Suppressor macrophage (primary cell): ENCODE results near the gene SEMA4C.

Experiments
- DNase-seq, 4 experiments: peaks; one replicate each; pipeline ENCODE4 v3.0.0-alpha.2; 2020 to 2022

SEMA4C gene

DNA sequence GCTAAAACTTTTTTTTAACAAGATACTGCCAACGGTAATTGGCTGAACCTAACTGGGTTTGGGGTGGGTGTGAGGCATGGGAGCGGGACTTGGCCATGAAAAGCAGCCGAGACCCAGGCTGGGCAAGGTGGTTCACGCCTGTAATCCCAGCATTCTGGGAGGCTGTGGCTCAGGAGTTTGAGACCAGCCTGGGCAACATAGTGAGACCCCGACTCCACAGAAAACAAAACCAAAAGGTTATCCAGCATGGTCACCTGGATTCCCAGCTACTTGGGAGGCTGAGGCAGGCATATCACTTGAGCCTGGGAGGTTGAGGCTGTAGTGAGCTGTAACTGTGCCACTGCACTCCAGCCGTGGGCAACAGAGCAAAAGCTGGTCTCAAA is 11.0 kb upstream of the SEMA4C start:
- no peak for DNase-seq

DNA sequence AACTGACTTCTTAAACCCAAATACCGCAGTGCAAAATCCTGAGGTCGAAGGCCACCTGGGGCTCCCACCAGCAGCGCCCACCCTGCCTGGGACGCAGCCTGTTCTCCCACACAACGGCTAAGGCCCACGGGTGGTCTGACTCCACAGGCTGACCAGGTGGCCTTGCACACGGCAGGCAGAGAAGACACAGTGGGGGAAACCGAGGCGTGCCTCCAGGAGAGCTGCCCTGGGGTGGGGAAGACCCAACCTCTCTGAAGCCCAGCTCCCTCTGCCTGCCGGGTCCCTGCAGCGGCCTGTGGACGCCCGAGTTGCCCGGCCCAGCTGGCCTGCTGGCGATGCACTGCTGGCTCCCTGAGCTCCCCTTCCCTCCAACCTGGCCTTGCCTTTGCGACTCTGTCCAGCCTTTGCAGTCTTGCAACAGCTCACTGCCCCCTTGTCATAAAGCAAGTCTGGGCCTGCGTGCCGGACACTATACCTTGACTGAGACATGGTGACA is 9.7 kb upstream of the SEMA4C start:
- no peak for DNase-seq

DNA sequence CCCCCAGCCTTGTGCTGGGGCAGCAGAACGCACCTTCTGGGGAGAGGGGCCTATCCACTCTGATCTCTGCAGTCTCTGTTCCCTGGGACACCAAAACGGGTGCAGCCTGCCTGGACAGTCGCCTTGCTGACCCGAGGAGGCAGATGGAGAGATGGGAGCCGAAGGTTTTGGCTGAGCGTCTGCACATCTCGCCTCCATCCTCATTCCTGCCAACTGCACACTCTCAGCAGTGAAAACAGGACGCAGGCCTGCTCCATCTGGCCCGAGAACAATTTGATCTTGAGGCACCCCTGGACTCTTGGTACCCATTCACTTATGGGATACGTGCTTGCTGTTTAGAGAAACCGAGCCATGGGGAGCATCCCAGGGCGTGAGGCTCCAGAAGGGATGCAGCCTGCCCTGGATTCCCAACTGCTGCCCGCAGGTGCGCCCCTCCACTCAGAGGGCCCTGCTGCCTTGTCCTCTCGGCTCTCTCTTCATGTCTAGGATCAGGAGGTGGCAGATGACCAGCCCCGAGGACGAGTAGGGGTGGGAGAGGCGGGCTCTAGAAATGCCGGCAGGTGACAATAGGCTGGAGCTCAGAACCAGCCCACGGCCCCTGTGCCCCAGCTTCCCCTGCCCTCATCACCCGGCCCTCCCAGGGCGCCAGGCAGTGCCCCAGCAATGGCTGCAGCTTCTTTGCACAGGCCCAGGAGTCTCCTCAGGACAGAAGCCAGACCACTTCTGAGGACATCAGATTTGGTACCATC is 9.1 kb upstream of the SEMA4C start:
- no peak for DNase-seq

DNA sequence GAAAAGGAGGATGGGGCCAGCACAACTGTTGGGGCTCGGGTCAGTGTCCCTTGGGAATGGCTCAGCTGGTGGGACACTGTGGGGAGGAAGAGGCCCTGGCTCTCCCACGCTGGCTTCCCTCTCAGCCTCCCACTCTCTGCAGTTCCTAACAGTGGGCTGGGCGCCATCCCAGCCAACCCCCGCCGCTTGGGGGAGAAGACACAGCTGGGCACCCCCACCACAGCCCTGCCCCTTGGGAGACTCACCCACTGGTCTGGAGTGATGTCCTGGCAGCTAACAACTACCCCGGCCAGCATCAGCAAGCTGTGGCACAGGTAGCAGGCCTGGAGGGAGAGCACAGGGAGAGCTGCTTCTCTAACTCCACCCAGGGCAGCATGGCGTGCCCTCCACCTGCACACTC is 8.3 kb upstream of the SEMA4C start:
- DNase-seq: no peak

DNA sequence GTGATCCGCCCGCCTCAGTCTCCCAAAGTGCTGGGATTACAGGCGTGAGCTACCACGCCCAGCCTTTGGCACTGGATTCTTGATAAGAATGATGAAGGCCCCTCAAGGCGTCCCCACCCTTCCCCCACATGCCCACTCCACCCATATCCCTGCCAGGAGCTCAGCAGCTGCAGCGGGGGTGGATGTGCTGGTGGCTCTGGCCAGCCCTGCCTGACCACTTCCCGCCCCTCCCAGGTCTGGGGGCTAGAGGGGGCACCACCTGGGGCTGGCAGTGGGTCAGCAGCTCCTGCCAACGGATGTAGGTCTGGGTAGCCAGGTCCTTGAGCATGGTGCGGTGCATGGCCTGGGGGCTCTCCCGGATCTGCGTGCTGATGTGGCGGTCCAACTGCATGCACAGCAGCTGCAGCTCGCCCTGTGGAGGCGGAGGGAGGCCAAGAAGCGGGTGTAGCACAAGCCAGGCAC is 7.8 kb upstream of the SEMA4C start:
- DNase-seq: no peak

DNA sequence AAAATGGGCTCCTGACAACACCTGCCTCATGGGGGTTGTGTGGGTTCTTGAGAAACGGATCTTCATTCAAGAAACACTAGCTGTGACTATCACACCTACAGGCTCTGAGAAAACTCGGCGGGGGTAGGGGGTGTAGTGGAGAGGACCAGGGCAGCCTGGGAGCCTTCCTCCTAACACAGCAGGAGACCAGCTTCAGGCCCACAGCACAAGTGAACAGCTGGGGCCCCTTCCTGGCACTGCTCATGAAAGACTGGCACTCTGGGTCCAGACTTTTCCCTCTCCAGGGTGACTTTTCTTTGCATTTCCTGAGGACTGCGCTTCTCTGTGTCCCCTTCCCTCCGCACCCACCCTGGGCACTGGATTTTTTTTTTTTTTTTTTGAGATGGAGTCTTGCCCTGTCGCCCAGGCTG is 7.2 kb upstream of the SEMA4C start:
- no peak for DNase-seq

DNA sequence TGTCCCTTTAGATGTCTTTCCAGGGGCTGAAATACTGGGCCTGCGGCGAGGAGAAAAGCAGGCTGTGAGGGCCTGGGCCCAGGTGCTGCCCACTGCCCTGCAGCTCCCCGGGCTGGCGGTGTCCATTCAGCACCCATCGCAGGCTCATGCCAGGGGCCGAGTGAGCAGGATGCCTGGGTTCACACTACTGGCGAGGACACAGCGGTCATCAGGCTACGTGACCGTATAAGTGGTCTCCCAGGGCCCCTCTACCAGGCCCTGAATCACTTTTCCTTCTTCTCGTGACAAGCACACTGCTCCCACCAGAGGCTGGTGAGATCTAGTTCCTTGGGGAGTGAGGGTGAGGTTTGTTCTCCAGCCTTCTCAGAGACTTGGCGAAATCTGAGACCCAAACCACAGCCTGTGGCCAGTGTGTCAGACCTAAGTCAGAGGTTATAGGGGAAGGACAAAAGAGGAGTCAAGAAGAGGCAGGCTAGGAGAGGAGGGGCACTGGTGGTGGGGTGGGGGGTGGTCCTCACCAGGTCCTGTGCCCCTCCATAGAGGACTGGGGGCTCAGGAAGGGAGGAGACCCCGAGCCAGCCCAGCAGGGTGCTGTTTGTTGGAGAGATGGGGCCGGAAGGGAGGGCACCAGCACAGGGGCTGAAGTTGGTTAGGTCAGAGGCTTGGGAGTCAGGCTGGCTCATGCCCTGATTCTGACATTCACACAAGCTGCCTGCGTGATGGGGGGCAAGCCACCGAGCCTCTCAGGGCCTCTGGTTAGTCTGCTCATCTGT is 6.6 kb upstream of the SEMA4C start:
- DNase-seq: peak in 1 of 4 experiments; percentile 33

DNA sequence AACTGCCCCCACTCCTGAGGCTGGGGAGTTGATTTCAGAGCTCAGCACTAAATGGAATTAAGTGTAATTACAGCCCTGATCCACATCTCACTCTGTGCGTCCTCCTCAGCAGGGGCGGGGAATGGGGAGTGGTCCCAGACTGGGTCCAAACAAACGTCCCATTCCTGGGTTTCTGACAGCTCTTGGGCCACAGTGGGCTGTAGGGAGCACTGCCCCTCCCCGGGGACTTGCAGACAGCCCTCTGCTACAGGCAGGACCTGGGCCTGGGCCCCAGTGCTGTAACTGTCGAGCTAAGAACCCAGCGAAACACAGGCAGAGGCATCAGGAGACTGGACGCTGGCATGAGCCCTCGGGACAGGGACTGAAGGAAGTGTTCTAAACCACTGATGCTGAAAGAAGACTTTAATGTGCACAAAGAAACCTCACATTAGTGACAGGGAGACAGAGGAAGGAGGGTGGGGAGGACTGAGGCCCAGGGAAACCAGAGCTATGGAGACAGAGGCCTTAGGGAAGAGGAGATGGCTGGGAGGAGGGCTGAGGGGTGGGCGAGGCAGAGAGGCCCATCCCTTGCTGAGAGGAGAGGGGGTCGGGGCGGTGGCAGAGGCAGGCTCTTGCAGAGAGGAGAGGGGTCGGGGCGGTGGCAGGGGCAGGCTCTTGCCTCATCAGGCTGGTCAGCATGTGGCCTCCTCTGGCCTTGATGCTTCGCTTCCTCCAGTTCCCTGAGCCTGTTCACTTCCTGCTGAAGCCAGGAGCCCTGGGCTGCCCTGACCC is 5.8 kb upstream of the SEMA4C start:
- peak in 3 of 4 experiments; percentile 32 to 53 (median 51) for DNase-seq

DNA sequence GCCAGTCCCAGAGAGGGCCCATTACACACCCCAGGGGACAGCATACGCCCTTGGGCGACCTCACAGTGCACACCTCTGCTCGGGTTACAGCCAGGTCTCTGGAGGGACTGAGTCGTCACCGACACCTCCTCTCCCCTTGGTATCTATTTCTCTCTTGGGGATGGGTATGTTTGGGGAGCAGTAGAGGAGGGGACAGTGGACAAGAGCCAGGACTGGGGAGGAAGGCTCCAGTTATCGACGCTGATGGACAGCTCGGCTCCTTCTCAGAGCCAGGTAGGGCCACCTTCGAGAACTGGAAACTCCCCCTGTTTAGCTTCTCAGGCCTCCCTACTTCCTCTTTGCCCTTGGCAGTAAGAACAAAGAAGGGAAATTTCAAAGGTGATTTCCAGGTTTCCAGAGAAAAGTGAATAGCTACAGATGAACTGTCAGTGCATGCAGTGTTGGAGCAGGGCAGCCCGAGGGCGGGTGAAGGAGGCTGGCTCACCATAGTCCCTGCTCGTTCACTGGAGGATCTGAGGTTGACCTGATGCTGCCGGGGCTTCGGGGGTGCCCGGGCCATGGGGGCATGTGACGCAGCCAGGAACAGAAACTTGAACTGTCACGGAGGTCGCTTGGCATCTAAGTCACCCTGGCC is 4.4 kb upstream of the SEMA4C start:
- peak in 3 of 4 experiments; percentile 27 to 44 (median 28) for DNase-seq

DNA sequence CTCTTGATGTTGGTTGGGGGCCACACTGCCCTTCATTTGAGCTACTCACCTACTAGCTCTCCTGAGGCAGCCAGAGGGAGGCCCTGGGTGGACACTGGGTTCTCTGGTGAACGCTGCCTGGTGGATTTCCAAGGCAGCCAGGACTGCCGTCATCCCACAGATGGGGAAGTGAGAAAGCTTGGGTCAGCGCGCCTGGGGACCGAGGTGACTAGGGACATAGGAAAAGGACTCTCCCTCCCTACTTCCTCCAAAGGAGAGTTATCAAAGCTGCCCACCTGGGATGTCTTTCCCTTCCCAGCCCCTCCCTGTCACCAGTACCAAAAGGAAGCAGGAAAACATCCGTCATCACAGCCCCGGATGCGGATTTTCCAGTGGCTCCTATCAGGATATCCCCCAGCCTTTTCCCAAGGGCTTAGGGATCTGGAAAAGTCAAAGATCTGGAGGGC is 3.8 kb upstream of the SEMA4C start:
- DNase-seq: peak; percentile 83 to 89 (median 88)

DNA sequence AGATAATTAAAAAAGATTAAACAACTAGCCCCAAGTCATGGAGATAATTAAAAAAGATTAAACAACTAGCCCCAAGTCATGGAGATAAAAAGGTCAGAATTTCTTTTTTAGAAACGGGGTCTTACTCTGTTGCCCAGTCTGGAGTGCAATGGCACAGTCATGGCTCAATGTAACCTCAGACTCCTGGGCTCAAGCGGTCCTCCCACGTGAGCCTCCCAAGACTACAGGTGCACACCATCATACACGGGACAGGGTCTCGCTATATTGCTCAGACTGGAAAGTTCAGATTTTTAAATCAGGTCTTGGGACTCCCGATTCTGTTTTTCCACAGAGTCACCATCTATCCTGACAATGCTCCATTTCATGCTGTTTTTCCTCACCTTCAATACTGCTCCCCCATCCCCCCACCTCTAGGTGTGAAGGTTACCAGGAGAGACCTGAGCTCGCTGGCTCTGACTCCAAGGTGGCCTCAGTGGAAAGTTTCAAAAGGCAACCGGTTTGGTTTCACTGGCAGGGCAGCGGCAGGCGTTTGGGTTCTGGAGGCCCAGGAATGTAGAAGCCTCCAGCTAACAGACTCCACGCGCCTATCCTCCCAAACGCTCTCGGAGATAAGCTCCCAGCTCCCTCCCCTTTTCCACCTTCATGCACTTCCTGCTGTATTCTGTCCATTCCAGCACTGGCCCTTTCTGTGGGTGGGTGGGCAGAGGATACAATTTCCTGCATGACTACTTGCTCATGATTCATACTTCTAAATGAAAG is 2.9 kb upstream of the SEMA4C start:
- DNase-seq: no peak

DNA sequence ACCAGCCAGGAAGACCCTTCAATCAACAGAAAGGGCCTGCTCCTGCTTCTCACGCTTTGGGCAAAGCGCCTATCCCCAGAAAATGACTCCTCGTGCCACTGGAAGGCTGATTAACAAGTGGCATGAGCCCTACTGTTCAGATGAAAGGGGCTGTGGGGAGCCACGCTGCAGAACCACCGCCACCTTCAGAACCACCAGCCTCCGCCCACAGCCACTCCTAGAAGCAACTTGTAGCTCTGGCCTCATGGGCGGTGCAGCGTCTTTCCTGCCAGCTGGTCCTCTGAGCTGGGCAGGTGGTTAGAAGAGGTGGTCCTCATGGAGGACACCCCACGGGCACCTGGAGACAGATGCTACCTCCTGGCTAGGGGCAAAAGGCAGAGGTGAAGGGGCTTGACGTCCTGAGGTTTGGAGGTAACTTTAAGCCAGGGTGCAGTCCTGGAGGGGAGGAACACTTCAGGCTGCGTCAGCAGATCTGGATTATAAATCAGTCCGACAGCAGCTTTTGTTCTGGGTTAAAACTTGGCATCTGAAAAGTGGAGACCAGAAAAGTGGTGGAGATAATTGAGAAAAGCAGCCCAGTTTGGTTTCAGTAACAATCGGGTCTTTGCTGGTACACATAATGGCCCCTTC is 861 bp upstream of the SEMA4C start:
- DNase-seq: no peak

DNA sequence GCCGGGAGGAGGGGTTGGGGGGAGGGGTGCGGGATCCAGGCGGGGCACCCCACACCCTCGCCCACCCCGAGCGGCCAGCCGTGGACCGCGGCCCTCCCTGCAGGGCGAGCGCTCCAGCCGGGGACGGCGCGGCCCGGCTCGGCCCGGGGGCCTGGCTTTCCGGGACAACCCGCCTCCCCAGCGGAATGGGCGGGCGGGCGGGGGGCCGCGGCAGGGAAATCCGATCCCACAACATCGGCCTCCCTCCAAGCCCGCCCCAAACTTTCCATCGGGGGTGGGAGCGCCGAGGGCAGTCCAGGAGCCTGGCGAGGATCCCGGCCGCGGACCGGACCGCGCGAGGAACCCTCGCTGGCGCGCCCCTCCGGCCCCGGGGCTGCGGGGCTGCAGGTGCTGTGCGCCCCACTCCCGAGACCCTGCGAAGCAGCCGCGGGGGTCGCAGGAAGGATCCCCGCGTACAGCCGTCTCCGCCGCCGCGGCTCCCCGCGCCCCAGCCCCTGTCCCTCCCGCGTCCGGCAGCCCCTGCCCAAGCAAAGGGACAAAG is 529 bp downstream of the SEMA4C start:
- DNase-seq: no peak

DNA sequence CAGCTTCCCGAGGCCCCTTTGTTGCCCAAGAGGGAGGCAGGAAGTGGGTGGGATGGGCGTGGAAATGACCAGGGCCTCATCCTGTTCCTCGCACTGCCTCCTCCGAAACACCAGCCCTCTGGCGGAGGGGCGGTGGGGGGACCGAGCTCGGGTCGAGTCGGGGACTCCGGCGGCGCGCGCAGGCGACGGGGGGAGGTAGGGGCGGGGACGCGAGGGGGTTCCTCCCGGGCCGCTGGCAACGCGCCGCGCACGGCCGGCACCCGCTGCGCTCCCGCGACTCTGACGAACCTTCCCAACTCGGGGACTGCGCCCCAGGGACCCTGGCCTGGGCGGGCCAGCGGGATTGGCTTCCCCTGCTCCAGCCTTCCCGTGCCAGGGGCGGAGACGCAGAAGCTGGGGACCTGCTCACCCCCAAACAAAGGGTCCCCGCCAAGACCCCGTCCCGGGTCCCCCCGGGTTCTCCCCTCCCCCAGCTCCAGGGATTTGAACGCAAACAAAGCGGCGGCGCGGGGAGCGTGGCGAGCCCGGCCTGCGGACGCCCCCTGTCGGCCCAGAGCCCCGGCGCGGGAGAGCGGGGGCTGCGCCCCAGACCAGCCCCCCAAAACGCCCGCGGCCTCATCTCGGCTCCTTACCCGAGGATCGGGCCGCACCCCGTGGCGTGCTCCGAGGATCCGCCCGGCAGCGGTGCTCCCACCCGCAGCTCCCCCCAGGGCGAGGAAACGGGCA is 1.2 kb downstream of the SEMA4C start:
- DNase-seq: peak; percentile 59 to 79 (median 73)

DNA sequence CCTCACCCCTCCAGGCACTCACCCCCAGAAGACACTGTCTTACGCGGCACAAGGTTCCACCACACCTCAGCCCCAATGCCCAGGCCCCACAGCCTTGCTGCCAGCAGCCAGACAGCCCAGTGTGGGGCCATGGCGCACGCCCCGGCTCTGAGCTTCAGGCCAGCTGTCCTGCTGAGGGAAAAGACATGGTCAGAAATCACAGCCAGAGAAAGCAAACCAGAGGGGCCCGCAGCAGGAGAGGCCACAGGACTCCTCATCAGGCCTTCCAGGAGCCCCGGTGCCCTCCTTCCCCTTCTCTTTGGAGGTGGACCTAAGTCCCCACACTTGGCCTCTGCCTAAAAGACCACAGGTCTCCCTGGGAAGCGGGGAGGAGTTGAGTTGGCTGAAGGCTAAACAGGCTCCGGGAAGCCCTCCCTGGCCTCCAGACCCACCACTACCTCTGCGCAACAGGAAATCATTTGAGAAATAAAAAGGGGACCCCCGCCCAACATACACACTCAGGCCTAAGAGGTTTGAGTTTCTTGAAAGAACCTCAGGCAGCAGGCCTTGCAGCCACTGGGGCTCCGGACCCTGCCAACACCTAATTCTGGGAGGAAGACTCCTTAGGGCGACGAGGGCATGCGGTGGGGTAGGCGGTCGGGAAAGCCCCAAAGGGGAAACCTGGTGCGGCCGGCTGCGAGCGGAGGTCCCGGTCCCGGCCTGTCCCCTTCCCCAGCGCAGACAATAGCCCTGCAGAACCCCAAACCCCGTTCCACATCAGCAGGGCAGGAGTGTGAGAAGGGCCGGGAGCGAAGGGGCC is 1.9 kb downstream of the SEMA4C start:
- no peak for DNase-seq

DNA sequence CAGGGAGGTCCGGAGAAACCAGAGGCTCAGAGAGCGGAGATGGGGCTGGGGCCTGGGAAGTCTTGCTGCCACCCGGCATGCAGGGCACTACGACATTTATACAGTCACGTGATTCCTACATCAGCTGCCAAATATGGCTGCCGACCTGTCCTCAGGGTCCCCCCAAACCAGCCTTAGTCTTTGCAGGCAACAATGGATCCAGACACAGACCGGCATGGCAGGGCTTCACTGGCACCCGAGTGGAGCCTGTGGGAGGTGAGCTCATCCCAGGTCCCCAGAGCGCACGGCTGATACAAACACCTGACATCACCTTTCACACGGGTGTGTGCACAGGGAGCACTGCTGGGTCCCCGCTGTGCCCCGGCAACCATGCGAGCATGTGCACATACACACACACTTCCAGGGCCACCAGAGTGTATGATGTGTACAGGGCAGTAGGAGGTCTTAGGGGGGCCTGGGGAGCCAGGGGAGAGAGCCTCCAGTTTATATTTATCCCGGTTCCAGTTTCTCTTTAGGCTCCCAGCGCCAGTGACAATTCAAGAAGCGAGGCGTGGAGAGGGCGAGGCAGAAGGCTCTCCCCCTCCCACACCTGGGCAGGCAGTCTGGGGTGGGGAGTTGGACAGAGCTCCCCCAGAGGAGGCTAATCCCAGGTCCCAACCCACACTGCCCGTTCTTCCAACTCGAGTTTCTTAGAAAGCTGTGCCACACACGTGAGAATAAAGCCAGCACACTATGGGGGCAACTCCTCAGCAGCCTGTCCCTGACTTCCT is 2.7 kb downstream of the SEMA4C start:
- no peak for DNase-seq

DNA sequence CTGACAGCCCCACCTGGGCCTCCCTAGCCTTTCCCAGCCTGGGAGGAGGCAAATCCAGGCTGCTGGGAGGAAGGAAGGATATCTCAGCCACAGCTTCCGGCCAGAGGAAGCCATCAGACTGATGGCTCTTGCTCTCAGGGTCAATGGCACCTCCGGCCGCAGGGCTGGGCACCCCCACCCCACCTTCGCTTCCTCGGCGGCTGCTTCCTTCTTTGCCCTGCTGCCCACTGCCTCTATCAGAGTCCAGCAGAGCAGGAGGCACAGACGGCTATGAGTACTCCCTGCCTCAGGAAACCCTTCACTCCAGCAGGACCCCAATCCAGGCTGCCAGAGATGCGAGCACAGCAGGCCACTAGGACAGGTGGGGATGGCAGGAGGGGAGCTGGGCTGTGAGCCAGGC is 3.3 kb downstream of the SEMA4C start:
- no peak for DNase-seq

DNA sequence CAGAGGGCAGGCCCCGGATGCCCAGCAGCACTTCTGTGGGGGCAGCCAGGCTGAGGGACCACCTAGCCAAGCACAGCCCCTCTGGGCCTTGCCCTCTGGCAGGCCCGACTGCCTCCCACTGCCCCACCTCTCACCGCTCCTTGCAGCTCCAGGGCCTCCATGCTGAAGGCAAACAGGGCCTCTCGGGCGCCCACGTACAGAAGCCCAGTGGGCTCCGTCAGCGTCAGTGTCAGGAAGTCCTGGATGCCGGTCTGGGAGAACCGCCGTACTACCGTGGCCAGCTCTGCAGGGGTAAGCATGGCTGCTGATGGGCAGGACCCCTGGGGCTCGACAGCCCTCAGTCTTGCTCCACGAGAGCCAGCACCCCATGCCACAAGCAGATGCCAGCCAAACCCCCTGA is 3.7 kb downstream of the SEMA4C start:
- DNase-seq: no peak

DNA sequence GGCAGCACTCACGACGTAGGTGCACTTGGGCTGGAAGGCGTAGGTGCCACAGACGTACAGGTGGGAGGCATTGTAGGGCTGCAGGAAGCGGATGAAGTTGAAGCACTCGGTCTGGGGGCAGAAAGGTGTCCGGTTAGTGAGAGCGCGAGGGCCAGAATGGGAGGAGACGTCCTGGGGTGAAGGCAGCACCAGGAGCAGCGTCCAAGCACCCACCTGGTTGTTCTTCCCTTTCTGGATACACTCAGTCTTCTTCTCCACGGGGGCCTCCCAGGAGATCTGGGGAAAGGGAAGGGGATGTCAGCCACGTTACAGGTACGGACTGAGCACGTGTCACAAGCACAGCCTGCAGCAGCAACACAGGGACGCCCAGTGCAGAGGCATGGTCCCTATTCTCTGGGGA is 4.2 kb downstream of the SEMA4C start:
- no peak for DNase-seq
